Cortex of kidney (tissue), 1 donor: ENCODE data around the gene UNC119B.
"Not testable (repeated sequence)": the region's sequence is repeated elsewhere in the genome, so short reads cannot be mapped to it uniquely, and the experiment has no call there.

ENCODE experiments used
- DNase-seq: peaks from one replicate; lab custom pipeline; 2025; lab: John Stamatoyannopoulos, UW

Gene UNC119B

GRCh38 chr12:120710031-120710804 is at the start of gene UNC119B:
Gene UNC119B, plus strand, starts transcription at chr12:120710458. Its CDS starts 17 bp downstream, at chr12:120710475.
- no peak for DNase-seq

GRCh38 chr12:120661432-120661831 is 48.8 kb upstream of the UNC119B start:
- DNase-seq, result no peak

DNA sequence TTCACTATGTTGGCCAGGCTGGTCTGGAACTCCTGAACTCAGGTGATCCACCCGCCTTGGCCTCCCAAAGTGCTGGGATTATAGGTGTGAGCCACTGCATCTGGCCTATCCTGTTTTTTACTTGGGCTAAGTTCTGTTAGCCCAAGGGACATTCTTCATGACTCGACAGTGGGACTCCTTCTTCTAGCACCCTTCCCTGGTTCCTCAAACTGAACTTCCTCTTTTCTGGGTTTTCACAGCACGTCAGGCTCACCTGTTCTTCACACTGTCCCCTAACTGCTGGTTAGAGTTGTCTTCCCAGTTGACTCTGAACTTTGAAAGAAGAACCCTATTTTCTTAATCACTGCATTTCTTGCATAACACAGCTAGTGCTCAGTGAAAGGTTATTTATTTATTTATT is 47.4 kb upstream of the UNC119B start:
- no peak for DNase-seq

DNA sequence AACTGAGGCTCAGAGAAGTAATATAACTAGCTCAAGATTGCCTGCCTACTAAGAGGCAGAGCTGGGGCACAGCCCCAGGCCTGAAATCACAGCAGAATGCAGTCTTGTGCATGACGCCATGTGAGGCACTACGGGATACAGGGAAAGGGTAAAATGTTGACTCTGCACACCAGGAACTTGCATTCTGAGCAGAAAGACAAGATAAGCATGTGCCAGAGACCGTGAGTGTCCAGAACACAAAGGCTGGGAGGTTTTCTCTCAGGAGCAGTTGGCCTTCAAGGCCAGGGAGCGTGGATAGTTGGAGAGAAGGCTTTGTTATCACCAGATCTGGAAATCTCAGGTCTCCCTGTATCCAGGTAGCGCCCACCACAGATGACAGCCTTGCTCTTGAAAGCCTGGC is 46.5 kb upstream of the UNC119B start:
- DNase-seq, result no peak

DNA sequence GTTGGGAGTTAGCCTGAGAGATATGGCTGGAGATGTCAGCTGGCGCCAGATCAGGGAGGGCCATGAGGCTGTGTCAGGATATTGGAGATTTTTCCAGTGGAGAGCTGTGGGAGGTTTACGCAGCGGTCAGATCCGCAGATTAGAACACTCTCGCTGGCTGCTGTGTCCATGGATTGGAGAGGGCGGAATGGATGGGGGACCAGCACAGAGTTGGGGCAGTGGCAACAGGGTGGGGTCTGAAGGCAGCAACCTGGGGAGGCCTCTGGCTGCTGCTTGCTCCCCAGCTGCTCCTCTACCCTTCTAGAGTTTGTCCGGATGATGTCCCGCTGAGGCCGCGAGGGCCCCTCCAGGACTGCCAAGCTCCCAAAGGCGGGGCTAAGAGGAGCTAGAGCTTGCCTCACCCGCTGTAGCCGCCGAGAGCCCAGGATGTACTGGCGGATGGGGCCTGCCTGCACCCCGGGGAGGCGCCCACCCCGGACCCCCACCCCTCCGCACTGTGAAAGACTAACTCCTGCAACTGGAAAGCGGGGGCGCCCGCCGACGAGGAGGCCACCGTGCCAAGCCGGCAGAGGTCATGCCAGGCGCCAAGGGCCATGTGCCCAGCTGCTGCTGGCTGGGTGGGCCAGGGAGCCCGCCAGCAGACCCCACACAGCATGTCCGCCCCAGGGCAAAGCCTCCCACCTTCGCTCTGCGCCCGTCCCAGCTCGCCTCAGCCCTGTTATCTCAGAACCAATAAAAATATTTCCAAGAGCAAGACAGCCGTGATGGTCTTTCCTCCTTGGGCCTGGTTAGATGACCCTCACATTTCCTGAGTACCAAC is 43.5 kb upstream of the UNC119B start:
- DNase-seq, result no peak

DNA sequence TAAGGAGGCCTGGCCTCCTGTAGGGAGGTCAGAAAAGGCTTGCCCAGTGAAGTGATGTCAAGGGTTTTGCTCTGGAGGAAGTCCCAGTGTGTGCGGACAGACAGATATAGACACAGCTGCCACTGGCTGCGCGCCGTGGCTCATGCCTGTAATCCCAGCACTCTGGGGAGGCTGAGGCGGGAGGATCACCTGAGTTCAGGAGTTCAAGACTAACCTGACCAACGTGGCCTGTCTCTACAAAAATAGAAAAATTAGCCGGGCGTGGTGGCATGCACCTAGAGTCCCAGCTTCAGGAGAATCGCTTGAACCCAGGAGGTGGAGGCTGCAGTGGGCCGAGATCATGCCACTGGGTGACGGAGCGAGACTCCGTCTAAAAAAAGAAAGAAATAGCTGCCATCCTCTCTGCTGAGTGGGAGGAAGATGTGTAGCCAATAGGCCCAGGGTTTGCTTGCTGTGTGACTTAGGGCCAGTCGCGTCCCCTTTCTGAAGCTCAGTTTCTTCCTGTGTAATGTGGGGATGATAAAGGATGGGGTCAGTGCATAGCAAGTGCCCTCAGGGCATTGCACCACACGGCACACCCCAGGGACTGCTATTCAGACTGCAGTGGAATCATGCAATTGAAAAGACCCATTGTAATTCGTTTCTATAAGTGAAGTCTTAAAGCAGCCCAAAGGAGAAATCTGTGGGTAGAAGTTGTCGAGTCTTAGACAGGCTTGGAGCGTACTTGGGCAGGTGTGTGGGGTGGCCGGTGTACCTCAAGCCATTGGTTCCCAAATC is 42.0 kb upstream of the UNC119B start:
- no peak for DNase-seq

DNA sequence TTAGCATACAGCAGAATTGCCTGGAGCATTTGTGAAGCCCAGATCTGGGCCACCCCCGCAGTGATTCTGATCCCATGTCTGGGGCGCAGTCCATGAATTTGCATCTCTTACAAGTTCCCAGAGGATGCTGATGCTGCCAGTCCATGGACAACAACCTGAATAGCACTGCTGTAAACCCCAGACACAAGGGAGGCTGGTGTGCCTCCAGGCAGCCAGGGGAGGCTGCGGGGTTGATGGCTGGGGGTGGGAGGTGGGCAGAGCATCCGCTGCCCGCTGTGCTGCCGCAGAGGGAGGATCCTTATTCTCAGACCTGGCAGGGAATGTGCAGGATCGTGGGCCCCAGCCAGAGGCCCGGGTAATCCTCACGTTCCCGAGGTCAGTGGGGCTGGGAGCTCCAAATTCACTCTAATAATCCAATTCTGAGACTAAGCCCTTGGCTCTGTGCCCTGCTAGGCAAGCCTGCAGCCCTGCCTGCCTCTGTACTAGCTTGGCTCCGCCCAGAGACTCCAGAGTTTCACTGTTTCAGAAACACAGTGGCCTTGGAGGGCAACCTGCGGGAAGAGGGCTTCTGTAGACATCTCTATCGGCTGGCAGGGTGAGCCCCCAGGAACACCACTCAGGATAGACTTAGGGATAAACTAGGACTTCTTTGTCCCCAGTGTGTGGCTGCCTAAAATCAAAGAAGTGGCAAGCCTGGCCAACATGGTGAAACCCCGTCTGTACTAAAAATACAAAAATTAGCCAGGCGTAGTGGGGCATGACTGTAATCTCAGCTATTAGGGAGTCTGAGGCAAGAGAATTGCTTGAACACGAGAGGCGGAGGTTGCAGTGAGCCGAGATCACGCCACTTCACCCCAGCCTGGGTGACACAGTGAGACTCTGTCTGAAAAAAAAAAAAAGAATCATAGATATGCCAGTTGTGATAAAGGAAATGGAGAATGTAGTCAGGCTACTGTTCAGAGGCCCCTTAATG is 41.1 kb upstream of the UNC119B start:
- no peak for DNase-seq

DNA sequence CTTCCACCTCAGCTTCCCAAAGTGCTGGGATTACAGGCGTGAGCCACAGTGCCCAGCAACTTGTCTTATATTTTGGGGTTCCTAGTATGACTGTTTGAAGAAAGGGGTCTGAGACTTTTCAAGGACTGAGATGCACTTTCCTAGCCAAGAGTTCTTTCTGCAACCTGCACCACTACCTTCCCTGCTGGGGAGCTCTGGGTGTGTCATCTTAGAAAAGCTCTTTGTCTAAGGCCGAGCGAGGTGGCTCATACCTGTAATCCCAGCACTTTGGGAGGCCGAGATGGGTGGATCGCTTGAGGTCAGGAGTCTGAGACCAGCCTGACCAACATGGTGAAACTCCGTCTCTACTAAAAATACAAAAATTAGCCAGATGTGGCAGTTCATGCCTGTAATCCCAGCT is 40.0 kb upstream of the UNC119B start:
- not testable (repeated sequence) for DNase-seq

DNA sequence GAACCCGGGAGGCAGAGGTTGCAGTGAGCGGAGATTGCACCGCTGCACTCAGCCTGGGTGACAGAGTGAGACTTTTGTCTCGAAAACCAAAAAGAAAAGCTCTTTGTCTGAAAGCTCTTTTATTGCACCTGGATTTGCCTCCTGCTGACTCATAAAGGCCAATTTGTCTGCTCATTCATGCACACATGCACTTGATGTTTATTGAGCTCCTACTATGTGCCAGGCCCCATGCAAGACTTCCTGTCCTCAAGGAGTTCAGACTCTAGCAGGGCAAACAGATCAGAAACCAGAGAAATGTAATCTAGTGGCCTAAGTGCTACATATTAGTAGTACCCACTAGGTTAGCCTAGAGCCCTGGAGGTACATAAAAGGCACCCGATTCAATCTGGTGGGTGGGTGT is 39.6 kb upstream of the UNC119B start:
- no peak for DNase-seq

DNA sequence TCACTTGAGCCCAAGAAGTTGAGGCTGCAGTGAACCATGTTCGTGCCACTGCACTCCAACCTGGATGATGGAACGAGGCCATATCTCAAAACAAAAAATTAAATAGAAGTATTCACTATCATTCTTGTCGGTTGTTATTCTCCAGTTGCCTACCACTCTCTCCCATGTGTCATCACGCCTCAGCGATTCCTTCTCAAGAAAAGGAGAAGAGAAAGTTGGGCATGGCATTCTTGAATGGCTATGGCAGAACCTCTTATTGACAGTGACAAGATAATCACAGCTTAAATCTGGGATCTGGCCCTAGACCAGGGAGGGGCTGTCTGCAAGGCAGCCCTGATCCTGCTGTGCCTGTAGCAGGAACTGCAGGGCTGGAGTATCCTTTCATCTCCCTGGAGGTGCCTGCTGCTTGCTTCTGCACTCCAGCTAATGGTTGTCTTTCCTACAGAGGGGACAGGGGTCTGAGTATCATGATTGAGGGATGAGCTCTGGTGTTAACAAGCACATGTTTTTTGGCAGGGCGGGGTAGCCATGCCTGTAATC is 36.1 kb upstream of the UNC119B start:
- no peak for DNase-seq

DNA sequence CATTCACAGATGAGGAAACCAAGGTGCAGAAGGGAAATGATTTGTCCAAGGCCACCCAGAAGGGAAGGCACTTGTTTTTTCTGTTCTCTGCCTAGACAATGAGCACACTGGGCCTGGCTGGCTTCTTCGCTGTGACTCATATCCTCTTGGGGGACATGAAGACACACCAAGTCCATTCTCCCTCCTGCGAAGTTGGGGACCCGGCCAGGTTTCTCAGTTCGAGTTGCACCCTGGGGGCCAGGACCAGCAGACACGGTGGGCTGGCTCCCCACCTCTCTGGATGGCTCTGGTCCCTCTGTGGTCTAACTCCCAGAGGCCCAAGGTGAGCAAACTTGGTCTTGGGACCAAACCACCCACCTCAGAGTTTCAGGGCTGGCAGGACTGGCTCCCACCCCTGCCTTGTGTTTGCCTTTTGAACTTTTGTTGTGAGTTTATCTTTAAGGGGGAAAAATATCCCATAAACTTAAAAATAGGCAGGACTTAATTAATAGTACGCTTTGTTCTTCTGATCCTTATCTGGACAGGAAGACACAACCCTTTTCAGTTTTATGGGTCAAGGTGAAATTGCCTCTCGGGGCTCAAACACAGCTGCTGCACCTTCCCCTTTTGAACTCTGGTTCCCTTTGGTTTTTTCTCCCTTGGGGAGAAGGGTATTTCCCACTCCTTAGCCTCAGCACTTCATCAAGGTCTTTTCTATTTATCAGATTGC is 32.3 kb upstream of the UNC119B start:
- no peak for DNase-seq

- DNase-seq, result no peak
These were observed 31.7 kb upstream of the UNC119B start for GRCh38 chr12:120678572-120678971.

DNA sequence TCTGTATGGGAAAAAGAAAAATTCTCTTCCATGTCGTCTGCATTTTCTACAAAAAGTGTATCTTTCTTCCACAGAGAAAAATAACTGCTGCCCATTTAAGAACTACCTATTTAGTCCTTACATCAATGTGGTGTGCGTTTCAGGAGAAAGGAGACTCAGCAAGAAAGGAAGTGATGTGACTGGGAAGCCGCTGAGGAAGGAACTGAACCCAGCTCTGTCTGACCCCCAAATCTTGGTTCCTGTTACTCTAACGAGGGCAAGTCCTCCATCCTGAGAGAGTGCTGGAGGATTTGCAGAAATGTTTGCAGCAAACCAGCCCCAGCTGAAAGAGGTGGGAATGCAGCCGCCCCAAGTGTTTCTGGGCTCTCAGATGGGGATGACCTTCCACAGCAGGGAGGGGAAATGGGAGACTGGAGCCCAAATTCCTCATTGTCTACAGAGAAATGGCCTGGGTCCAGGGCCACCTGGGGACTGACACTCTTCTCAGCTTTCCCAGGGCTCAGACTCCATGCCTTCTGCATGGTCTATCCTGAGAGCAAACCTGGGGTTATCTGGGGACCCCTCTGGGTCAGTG is 30.0 kb upstream of the UNC119B start:
- no peak for DNase-seq

- DNase-seq, result no peak
These were observed 25.7 kb upstream of the UNC119B start for GRCh38 chr12:120684523-120684932.

GRCh38 chr12:120685522-120685921 is 24.7 kb upstream of the UNC119B start:
- no peak for DNase-seq

DNA sequence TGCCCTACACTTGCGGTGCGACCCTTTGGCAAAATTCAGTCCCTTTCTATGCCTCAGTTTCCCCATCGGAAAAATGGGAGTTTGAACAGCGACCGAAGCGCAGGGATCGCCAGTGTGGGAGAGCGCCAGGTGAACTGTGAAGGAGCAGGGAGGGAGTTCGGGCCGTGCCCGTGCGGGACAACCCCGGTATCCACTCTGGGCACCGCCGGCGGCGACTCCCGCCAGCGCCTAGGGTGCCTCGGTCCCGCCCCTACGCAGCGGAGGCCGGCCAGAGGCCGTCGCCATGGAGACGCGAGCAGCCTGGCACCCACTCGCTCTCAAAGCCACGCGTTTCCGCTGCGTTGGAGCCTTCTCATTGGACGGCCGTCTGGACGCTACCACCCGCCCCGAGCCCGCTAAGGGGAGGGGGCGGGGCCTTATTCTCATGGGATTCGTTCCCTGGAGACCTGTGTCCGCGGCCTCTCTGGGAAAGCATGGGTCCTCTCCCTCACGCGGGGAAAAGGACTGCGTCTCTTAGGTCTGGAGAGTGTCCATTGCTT is 24.0 kb upstream of the UNC119B start:
- peak; percentile 56 for DNase-seq

DNA sequence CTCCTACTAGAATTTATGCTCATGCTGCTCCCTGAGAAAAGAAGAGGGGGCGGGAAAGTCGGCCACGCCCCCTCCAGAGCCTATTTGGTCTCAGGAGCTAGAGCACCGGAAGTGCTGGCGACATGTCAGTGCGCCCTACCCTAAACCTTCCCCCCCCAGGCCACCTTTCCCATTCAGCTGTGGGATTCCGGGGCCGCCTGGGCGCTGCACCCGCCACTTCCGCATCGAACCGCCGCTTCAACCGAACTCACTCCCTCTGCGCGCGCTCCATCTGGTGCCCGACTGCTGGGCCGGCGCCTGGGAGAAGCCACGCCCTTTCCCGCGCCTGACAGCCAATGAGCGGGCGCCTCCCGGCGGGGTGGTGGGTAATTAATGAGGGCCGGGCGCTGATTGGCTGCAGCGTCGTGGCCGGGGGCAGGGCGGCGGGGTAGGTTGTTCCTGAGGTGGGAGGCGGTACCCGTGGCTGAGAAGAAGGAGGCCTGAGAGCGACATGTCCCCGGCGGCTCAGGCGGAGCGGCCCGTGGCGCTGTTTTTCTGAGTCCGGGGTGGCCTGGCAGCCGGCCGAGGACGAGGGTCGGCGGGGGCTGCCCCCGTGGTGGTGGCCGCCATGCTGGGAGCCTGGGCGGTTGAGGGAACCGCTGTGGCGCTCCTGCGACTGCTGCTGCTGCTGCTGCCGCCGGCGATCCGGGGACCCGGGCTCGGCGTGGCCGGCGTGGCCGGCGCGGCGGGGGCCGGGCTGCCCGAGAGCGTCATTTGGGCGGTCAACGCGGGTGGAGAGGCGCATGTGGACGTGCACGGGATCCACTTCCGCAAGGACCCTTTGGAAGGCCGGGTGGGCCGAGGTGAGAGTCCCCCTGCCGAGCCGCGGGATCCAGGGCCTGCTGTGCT is 23.3 kb upstream of the UNC119B start, which contains the start of gene MLEC:
Gene MLEC, plus strand, starts transcription at position 460 of the 888 bp plus-strand sequence. Its CDS starts 148 bp downstream, at position 608.
- DNase-seq, result peak; percentile 55

DNA sequence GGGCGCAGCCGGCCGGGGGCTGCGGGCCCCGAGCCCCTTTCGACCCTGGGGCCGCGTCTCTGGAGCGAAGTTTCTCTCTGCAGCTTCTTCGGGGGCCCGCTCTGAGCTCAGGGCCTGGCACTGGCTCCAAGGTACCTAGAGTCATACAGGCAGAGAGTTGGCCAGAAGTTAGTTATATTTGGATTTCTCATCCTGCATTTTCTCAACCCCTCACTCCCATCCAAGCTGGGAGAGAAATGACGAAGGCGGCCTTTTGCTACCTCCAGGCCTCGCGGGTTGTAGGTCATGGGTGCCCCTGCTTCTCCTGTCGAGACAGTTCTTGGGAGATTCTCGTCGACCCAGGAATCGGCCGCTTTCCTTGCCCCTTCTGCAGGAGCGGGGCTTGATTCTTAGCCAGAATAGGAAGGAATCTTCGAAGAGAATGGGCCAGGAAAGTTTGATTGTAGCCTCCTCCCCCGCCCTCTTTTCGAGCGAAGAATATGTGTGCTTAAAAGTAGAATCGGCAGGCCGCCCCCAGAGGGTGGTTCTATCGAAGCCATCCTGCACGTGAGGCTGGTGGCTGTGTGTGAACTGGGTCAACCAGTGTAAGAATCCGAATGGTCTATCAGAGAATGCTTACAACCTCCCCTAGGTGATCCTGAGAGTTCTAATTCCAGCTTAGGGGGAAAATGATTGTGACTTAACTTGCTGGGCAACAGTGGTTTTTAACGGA is 22.5 kb upstream of the UNC119B start:
- no peak for DNase-seq
